Measurements from ENCODE around the gene IGFBP5.

IGFBP5 gene

GRCh38 chr2:216651351-216651881 is 43.9 kb downstream of the IGFBP5 start:
- in situ Hi-C loops (cut with MboI; ENCODE audit: low sequenced_read_pairs), result loop anchor here (10.0 kb wide), 1 partner anchor 617 kb away; no protein-coding TSS in a partner anchor

- in situ Hi-C loops (cut with MboI; ENCODE audit: low sequenced_read_pairs), result loop anchor here (10.0 kb wide), 1 partner anchor 616 kb away; no protein-coding TSS in a partner anchor
These were observed 44.6 kb downstream of the IGFBP5 start for GRCh38 chr2:216650626-216651257.

- in situ Hi-C loops (cut with MboI; ENCODE audit: low sequenced_read_pairs), result no loop called here
These were observed 45.8 kb downstream of the IGFBP5 start for GRCh38 chr2:216649574-216649973.

GRCh38 chr2:216648105-216648504 is 47.2 kb downstream of the IGFBP5 start:
- in situ Hi-C loops (cut with MboI; ENCODE audit: low sequenced_read_pairs), result no loop called here

- in situ Hi-C loops (cut with MboI; ENCODE audit: low sequenced_read_pairs), result no loop called here
These were observed 49.2 kb downstream of the IGFBP5 start for GRCh38 chr2:216646116-216646515.

GRCh38 chr2:216645636-216645950 is 49.8 kb downstream of the IGFBP5 start:
- in situ Hi-C loops (cut with MboI; ENCODE audit: low sequenced_read_pairs), result no loop called here

- in situ Hi-C loops (cut with MboI; ENCODE audit: low sequenced_read_pairs), result no loop called here
These were observed 50.3 kb downstream of the IGFBP5 start for GRCh38 chr2:216644842-216645635.

- in situ Hi-C loops (cut with MboI; ENCODE audit: low sequenced_read_pairs), result no loop called here
These were observed 51.2 kb downstream of the IGFBP5 start for GRCh38 chr2:216643986-216644659.

- in situ Hi-C loops (cut with MboI; ENCODE audit: low sequenced_read_pairs), result no loop called here
These were observed 57.9 kb downstream of the IGFBP5 start for GRCh38 chr2:216637472-216637871.

- in situ Hi-C loops (cut with MboI; ENCODE audit: low sequenced_read_pairs), result no loop called here
These were observed 58.5 kb downstream of the IGFBP5 start for GRCh38 chr2:216636551-216637450.

GRCh38 chr2:216635701-216636550 is 59.4 kb downstream of the IGFBP5 start:
- in situ Hi-C loops (cut with MboI; ENCODE audit: low sequenced_read_pairs), result no loop called here

- in situ Hi-C loops (cut with MboI; ENCODE audit: low sequenced_read_pairs), result no loop called here
These were observed 60.2 kb downstream of the IGFBP5 start for GRCh38 chr2:216635171-216635570.

- in situ Hi-C loops (cut with MboI; ENCODE audit: low sequenced_read_pairs), result no loop called here
These were observed 60.8 kb downstream of the IGFBP5 start for GRCh38 chr2:216634370-216635148.

GRCh38 chr2:216633616-216634369 is 61.6 kb downstream of the IGFBP5 start:
- in situ Hi-C loops (cut with MboI; ENCODE audit: low sequenced_read_pairs), result no loop called here

GRCh38 chr2:216632952-216633615 is 62.3 kb downstream of the IGFBP5 start, which contains the start of gene IGFBP2:
Gene IGFBP2, plus strand, starts transcription at chr2:216633420. Its CDS starts 104 bp downstream, at chr2:216633524.
- in situ Hi-C loops (cut with MboI; ENCODE audit: low sequenced_read_pairs), result no loop called here

- in situ Hi-C loops (cut with MboI; ENCODE audit: low sequenced_read_pairs), result no loop called here
These were observed 62.9 kb downstream of the IGFBP5 start for GRCh38 chr2:216632346-216632951.

GRCh38 chr2:216629784-216630183 is 65.6 kb downstream of the IGFBP5 start:
- in situ Hi-C loops (cut with MboI; ENCODE audit: low sequenced_read_pairs), result no loop called here

Measured in HL-60/S4 (cell line).